SU-DHL-6 (cell line): Measurements from ENCODE around the gene TTLL9.

Source experiments
- H2AFZ ChIP-seq: fragments of 200-600 bp; sonication (generic); 2 replicates; pipeline ENCODE4 v1.6.1; 2014; ENCODE audit warnings: low read depth, mild to moderate bottlenecking, moderate library complexity, mixed read lengths, antibody characterized with exemption, low read length; ENCODE audit not compliant: severe bottlenecking
- H3F3A ChIP-seq: fragments of 200-600 bp; shearing (Covaris generic); 2 replicates; pipeline ENCODE4 v1.6.0; 2016; ENCODE audit warnings: antibody characterized with exemption, mild to moderate bottlenecking; ENCODE audit not compliant: insufficient read depth
- H3K27ac ChIP-seq: fragments of 200-600 bp; sonication (generic); 2 replicates; pipeline ENCODE4 v1.5.1; 2016; ENCODE audit warnings: low read depth, mild to moderate bottlenecking, low read length, moderate library complexity, mixed read lengths
- H3K27me3 ChIP-seq: fragments of 200-600 bp; sonication (generic), shearing (Covaris generic); 2 replicates; pipeline ENCODE4 v1.6.0; 2014; ENCODE audit warnings: mild to moderate bottlenecking, low read length
- H3K36me3 ChIP-seq: fragments of 200-600 bp; sonication (generic); 2 replicates; pipeline ENCODE4 v1.6.1; 2014; ENCODE audit warnings: mild to moderate bottlenecking, low read length, mixed read lengths
- H3K4me2 ChIP-seq: fragments of 300-600, 200-600 bp; shearing (Covaris generic), sonication (generic); 2 replicates; pipeline ENCODE4 v1.6.0; 2014; ENCODE audit warnings: low read length, low read depth, mild to moderate bottlenecking; ENCODE audit not compliant: poor library complexity, severe bottlenecking
- H3K4me3 ChIP-seq: fragments of 200-600 bp; sonication (generic); 2 replicates; pipeline ENCODE4 v1.5.1; 2014; ENCODE audit warnings: antibody characterized with exemption, low read length, mild to moderate bottlenecking, mixed read lengths; ENCODE audit not compliant: insufficient read depth, poor library complexity, severe bottlenecking
- H3K79me2 ChIP-seq: fragments of 200-600 bp; sonication (generic); 2 replicates; pipeline ENCODE4 v1.6.1; 2014; ENCODE audit warnings: mild to moderate bottlenecking, low read length, moderate library complexity; ENCODE audit not compliant: insufficient read depth
- H3K9ac ChIP-seq: fragments of 200-600 bp; sonication (generic); 2 replicates; pipeline ENCODE4 v1.7.0; 2014; ENCODE audit warnings: mild to moderate bottlenecking, low read length
- H3K9me2 ChIP-seq: fragments of 200-600 bp; sonication (generic); replicated peaks from 2 replicates; pipeline ENCODE4 v1.6.1; 2014; ENCODE audit warnings: low read length; ENCODE audit not compliant: insufficient read depth
- H3K9me3 ChIP-seq: fragments of 200-600 bp; sonication (generic); 2 replicates; pipeline ENCODE4 v1.6.1; 2014; ENCODE audit warnings: low read length, mixed read lengths; ENCODE audit not compliant: insufficient read depth
- H4K20me1 ChIP-seq: fragments of 200-600 bp; sonication (generic); 2 replicates; pipeline ENCODE4 v1.6.1; 2014; ENCODE audit warnings: low read depth, mild to moderate bottlenecking, antibody characterized with exemption, low read length, moderate library complexity, mixed read lengths
- EZH2phosphoT487 ChIP-seq: fragments of 200-600 bp; sonication (generic), shearing (Covaris generic); conservative IDR thresholded peaks from 2 replicates; pipeline ENCODE4 v1.6.1; 2018; ENCODE audit warnings: mild to moderate bottlenecking, antibody characterized with exemption, low read length, moderate library complexity, mixed read lengths
- TF ChIP-seq, protein P1 (sequence below): fragments of 200-600 bp; sonication (generic); IDR thresholded peaks from one replicate; pipeline ENCODE4 v1.5.1; 2017; ENCODE audit warnings: antibody characterized with exemption, mild to moderate bottlenecking, low read length, moderate library complexity; ENCODE audit not compliant: insufficient read depth, poor library complexity, severe bottlenecking

Gene TTLL9

DNA sequence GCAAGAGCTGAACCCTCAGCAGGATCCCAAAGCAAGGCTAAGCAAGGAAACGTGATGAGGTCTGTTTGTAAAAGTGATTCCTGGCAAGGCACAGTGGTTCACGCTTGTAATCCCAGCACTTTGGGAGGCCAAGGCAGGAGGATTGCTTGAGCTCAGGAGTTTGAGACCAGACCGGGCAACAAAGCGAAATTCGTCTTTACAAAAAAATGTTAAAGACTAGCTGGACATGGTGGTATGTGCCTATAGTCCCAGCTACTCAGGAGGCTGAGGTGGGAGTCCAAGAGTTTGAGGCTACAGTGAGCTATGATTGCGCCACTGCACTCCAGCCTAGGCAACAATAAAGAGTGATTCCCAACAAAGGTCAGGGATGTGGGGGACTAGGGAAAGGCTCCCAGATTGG is 93.5 kb downstream of the TTLL9 start:
- no peak overlapping the region for H2AFZ ChIP-seq
- no peaks in the 10 kb centered on the region for H3K36me3 ChIP-seq
- no peaks in the 10 kb centered on the region for H3K9me3 ChIP-seq
- H4K20me1 ChIP-seq: no peaks in the 10 kb centered on the region
- H3K9me2 ChIP-seq: no peaks in the 10 kb centered on the region
- no peak overlapping the region for H3K4me3 ChIP-seq
- TF ChIP-seq, protein P1, sequence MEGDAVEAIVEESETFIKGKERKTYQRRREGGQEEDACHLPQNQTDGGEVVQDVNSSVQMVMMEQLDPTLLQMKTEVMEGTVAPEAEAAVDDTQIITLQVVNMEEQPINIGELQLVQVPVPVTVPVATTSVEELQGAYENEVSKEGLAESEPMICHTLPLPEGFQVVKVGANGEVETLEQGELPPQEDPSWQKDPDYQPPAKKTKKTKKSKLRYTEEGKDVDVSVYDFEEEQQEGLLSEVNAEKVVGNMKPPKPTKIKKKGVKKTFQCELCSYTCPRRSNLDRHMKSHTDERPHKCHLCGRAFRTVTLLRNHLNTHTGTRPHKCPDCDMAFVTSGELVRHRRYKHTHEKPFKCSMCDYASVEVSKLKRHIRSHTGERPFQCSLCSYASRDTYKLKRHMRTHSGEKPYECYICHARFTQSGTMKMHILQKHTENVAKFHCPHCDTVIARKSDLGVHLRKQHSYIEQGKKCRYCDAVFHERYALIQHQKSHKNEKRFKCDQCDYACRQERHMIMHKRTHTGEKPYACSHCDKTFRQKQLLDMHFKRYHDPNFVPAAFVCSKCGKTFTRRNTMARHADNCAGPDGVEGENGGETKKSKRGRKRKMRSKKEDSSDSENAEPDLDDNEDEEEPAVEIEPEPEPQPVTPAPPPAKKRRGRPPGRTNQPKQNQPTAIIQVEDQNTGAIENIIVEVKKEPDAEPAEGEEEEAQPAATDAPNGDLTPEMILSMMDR: no peak
- TF ChIP-seq EZH2phosphoT487: no peak
- H3K9ac ChIP-seq: no peak overlapping the region
- no peaks in the 10 kb centered on the region for H3K27me3 ChIP-seq
- no peaks in the 10 kb centered on the region for H3F3A ChIP-seq
- no peaks in the 10 kb centered on the region for H3K79me2 ChIP-seq
- H3K27ac ChIP-seq: no peak overlapping the region
- H3K4me2 ChIP-seq: no peak overlapping the region

DNA sequence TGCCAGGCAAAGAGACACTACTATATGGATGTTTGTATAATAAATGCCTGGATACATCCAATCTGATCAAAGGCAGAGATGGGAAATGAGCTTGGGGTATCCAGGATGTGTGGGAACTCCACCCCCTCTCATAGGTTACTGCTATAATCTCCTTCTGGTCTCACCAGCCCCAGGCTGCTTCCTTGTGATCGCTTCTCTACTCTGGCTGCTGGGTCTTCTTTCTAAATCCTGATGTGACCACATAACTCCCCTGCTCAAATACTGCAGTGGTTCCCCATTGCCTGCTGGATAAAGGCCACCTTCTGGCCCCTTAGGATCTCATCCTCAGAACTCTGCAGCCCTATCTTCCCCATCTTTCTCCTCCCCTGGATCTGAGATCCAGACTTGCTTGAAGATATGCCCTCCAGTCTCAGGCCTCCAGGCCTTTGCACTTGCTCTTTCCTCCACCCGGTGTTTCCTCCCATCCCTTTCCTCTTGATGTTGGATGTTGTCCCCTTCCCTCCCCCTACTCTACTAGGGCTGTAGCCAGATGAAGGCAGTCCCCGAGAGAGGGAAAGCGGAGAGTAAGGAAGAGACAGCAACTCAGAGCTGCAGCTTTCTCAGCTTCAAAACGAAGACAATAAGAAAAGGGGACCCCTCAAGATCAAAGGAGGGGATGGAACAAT is 96.7 kb downstream of the TTLL9 start:
- H3F3A ChIP-seq: no peaks in the 10 kb centered on the region
- no peaks in the 10 kb centered on the region for H3K27me3 ChIP-seq
- no peaks in the 10 kb centered on the region for H3K36me3 ChIP-seq
- no peak overlapping the region for H3K9ac ChIP-seq
- no peaks in the 10 kb centered on the region for H3K9me2 ChIP-seq
- no peak overlapping the region for H3K4me3 ChIP-seq
- no peak overlapping the region for H3K4me2 ChIP-seq
- no peaks in the 10 kb centered on the region for H3K9me3 ChIP-seq
- no peak for TF ChIP-seq EZH2phosphoT487
- TF ChIP-seq, protein P1: no peak
- no peak overlapping the region for H2AFZ ChIP-seq
- H3K79me2 ChIP-seq: no peaks in the 10 kb centered on the region
- H4K20me1 ChIP-seq: no peaks in the 10 kb centered on the region
- no peak overlapping the region for H3K27ac ChIP-seq

DNA sequence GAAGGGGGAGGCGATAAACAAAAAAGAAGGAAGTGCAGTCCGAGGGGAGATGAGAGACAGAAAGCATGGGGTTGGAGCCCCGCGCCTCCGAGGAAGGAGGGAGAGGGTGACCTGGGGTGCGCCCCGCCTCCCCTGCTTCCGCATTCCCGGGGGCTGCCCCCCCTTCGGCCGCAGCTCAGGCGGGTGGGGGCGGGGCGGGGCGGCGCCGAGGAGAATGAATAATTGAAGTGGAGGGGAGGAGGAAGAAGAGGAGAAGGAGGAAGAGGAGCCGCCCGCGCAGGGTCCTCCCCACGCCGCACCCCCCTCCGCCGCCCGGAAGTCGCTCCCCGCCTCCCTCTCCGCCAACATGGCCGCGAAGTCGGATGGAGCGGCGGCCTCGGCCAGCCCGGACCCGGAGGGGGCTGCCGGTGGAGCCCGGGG is 97.4 kb downstream of the TTLL9 start, which contains the start of gene XKR7:
XKR7 (plus strand) TSS at position 322 of the 420 bp plus-strand sequence; CDS start at position 347, 25 bp downstream.
- TF ChIP-seq, protein P1: no peak
- no peak for TF ChIP-seq EZH2phosphoT487
- Histone ChIP-seq H4K20me1 (no peaks in the 10 kb centered on the region), H3K9me2 (no peaks in the 10 kb centered on the region), H3K9ac (no peak within 1 kb of the TSS), H3F3A (no peaks in the 10 kb centered on the region), H3K27me3 (no peaks in the 10 kb centered on the region), H3K4me3 (no peak within 1 kb of the TSS), H2AFZ (no peak within 1 kb of the TSS), H3K27ac (no peak within 1 kb of the TSS), H3K79me2 (no peaks in the 10 kb centered on the region), H3K4me2 (no peak within 1 kb of the TSS), H3K9me3 (no peaks in the 10 kb centered on the region), H3K36me3 (no peaks in the 10 kb centered on the region)
